ENCODE measurements around the gene PDS5B.

PDS5B gene

GRCh38 chr13:32610977-32611376 is 24.7 kb downstream of the PDS5B start:
- H3K4me1 ChIP-seq (ENCODE audit: control insufficient read depth in 1 of 2, insufficient read depth in 1 of 2, low read depth in 1 of 2, low read length in 1 of 2): no peaks in the 10 kb centered on the region
- H3K9me3 ChIP-seq: no peaks in the 10 kb centered on the region
- no peak overlapping the region for H3K4me3 ChIP-seq (ENCODE audit: low read depth in 1 of 2, low read length in 1 of 2)
- TF ChIP-seq, protein P1, sequence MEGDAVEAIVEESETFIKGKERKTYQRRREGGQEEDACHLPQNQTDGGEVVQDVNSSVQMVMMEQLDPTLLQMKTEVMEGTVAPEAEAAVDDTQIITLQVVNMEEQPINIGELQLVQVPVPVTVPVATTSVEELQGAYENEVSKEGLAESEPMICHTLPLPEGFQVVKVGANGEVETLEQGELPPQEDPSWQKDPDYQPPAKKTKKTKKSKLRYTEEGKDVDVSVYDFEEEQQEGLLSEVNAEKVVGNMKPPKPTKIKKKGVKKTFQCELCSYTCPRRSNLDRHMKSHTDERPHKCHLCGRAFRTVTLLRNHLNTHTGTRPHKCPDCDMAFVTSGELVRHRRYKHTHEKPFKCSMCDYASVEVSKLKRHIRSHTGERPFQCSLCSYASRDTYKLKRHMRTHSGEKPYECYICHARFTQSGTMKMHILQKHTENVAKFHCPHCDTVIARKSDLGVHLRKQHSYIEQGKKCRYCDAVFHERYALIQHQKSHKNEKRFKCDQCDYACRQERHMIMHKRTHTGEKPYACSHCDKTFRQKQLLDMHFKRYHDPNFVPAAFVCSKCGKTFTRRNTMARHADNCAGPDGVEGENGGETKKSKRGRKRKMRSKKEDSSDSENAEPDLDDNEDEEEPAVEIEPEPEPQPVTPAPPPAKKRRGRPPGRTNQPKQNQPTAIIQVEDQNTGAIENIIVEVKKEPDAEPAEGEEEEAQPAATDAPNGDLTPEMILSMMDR (IDR thresholded peaks at IDR 0.05): no peak
- H3K36me3 ChIP-seq: no peaks in the 10 kb centered on the region
- H3K27me3 ChIP-seq: no peaks in the 10 kb centered on the region
- no peak overlapping the region for H3K27ac ChIP-seq

- Histone ChIP-seq H3K36me3 (no peaks in the 10 kb centered on the region), H3K9me3 (no peaks in the 10 kb centered on the region), H3K4me1 (ENCODE audit: control insufficient read depth in 1 of 2, insufficient read depth in 1 of 2, low read depth in 1 of 2, low read length in 1 of 2) (no peaks in the 10 kb centered on the region), H3K27ac (no peak overlapping the region), H3K27me3 (no peaks in the 10 kb centered on the region), H3K4me3 (ENCODE audit: low read depth in 1 of 2, low read length in 1 of 2) (no peak overlapping the region)
- TF ChIP-seq, protein P1 (IDR thresholded peaks at IDR 0.05): no peak
These were observed 30.7 kb downstream of the PDS5B start for GRCh38 chr13:32616883-32617511.

DNA sequence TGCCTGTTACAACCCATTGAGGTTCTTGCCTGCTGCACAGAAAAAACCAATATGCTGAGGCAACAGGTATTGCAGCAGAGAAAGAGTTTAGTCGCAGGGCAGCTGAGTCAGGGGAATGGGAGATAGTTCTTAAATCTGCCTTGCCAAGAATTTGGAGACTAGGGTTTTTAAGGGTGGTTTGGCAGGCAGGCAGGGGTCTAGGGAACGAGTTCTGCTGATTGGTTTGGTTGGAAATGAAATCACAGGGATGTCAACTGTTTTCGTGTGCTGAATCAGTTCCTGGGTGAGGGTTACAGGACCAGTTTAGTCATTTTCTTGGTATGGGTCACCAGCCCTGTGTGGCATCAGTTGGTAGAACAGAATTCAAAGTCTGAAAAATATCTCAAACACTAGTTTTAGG is 36.6 kb downstream of the PDS5B start:
- H3K9me3 ChIP-seq: peaks cover 5% of the 10 kb centered on the region
- no peaks in the 10 kb centered on the region for H3K4me1 ChIP-seq (ENCODE audit: control insufficient read depth in 1 of 2, insufficient read depth in 1 of 2, low read depth in 1 of 2, low read length in 1 of 2)
- H3K4me3 ChIP-seq (ENCODE audit: low read depth in 1 of 2, low read length in 1 of 2): no peak overlapping the region
- H3K36me3 ChIP-seq: no peaks in the 10 kb centered on the region
- TF ChIP-seq, protein P1 (IDR thresholded peaks at IDR 0.05): no peak
- H3K27ac ChIP-seq: no peak overlapping the region
- H3K27me3 ChIP-seq: no peaks in the 10 kb centered on the region

GRCh38 chr13:32624441-32624840 is 38.2 kb downstream of the PDS5B start:
- Histone ChIP-seq H3K27me3 (no peaks in the 10 kb centered on the region), H3K9me3 (peaks cover 5% of the 10 kb centered on the region), H3K4me3 (ENCODE audit: low read depth in 1 of 2, low read length in 1 of 2) (no peak overlapping the region), H3K4me1 (ENCODE audit: control insufficient read depth in 1 of 2, insufficient read depth in 1 of 2, low read depth in 1 of 2, low read length in 1 of 2) (no peaks in the 10 kb centered on the region), H3K27ac (no peak overlapping the region), H3K36me3 (no peaks in the 10 kb centered on the region)
- TF ChIP-seq, protein P1 (IDR thresholded peaks at IDR 0.05): no peak

DNA sequence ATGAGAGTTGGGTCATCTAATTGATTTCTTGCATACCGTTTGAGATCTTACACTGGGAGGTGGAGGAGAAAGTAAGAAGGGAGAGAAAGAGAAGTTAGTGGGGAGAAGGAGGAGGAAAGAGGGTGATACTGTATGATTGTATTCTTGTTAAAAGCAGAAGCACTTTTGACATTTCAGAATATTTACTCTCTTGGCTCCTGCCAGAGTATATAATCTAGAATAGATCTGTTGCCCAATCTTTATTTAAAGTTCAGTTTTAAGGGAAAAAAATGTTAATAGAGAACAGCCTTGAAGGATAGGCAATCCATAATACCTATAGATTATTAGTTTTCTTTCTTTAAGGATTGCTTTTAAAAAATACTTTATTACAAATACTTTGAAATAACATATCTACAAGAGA is 41.5 kb downstream of the PDS5B start:
- no peak overlapping the region for H3K27ac ChIP-seq
- no peak overlapping the region for H3K4me3 ChIP-seq (ENCODE audit: low read depth in 1 of 2, low read length in 1 of 2)
- H3K4me1 ChIP-seq (ENCODE audit: control insufficient read depth in 1 of 2, insufficient read depth in 1 of 2, low read depth in 1 of 2, low read length in 1 of 2): peaks cover 2 to 5% of the 10 kb centered on the region in 2 experiments
- TF ChIP-seq, protein P1 (IDR thresholded peaks at IDR 0.05): no peak
- H3K27me3 ChIP-seq: no peaks in the 10 kb centered on the region
- peaks cover 4% of the 10 kb centered on the region for H3K9me3 ChIP-seq
- H3K36me3 ChIP-seq: no peaks in the 10 kb centered on the region

Measured in neutrophil (primary cell).